CD4-positive, alpha-beta T cell (primary cell): ENCODE measurements around the gene EZR. TPM values are rescaled to one million over a fixed set of nuclear protein-coding genes. Genes with fewer than 3 reads are reported as not detected.

Experiments used
- ATAC-seq: fragments of 200-7000 bp; cut with Tn5 transposase; one replicate; pipeline ENCODE4 v1.10.0; 2022; ENCODE audit warnings: mild to moderate bottlenecking; ENCODE audit not compliant: poor library complexity
- CTCF ChIA-PET: fragments of 350-600 bp; sonication (Branson Sonifier 250); formaldehyde crosslinking; loops from one replicate; lab custom pipeline; 2021; ENCODE audit warnings: antibody characterized with exemption, inconsistent platforms; lab: Charles Lee
- POLR2A ChIA-PET: fragments of 350-600 bp; sonication (Branson Sonifier 250); formaldehyde crosslinking; loops from one replicate; lab custom pipeline; 2021; ENCODE audit warnings: antibody characterized with exemption, inconsistent platforms; lab: Charles Lee
- DNase-seq, 14 experiments: peaks; one replicate each; pipeline ENCODE4 v3.0.0-alpha.2; 2013 to 2020; ENCODE audit warnings: mixed read lengths in 2 of 14
- H3K27ac ChIP-seq, 2 donors: one replicate each; pipeline versions ENCODE4 v1.5.1 to v1.7.0; 2013; ENCODE audit warnings: low read length in 2 of 2, low read depth in 1 of 2, mild to moderate bottlenecking in 1 of 2
- H3K27me3 ChIP-seq, 2 experiments: 1 replicate in 1 of 2; 2 replicates in 1 of 2; pipeline versions ENCODE4 v1.6.1 to v1.7.0; 2013; ENCODE audit warnings: low read length in 2 of 2, control low read depth in 1 of 2, mild to moderate bottlenecking in 1 of 2, moderate library complexity in 1 of 2; ENCODE audit not compliant: insufficient read depth in 2 of 2, control insufficient read depth in 1 of 2
- H3K36me3 ChIP-seq: one replicate; pipeline ENCODE4 v1.6.1; 2013; ENCODE audit warnings: low read length, control low read depth; ENCODE audit not compliant: insufficient read depth
- H3K4me1 ChIP-seq: one replicate; pipeline ENCODE4 v1.6.1; 2013; ENCODE audit warnings: low read length, control low read depth; ENCODE audit not compliant: insufficient read depth
- H3K4me3 ChIP-seq: one replicate; pipeline ENCODE4 v1.5.1; 2013; ENCODE audit warnings: mild to moderate bottlenecking, low read length, moderate library complexity
- H3K9me3 ChIP-seq, 2 experiments: 1 replicate in 1 of 2; 2 replicates in 1 of 2; pipeline versions ENCODE4 v1.6.1 to v1.7.0; 2013; ENCODE audit warnings: low read length in 2 of 2, mild to moderate bottlenecking in 2 of 2, control low read depth in 1 of 2, moderate library complexity in 1 of 2; ENCODE audit not compliant: control insufficient read depth in 1 of 2, insufficient read depth in 1 of 2
- H3K27ac Mint-ChIP-seq: one replicate; pipeline ENCODE4 v1.8.0; 2020; ENCODE audit warnings: mixed read lengths
- H3K27me3 Mint-ChIP-seq: one replicate; pipeline ENCODE4 v1.8.0; 2021; ENCODE audit warnings: mixed read lengths
- H3K36me3 Mint-ChIP-seq: one replicate; pipeline ENCODE4 v1.8.0; 2021; ENCODE audit warnings: low read depth, mixed read lengths
- H3K4me1 Mint-ChIP-seq: one replicate; pipeline ENCODE4 v1.8.0; 2021; ENCODE audit warnings: low read depth, mixed read lengths
- H3K4me3 Mint-ChIP-seq: one replicate; pipeline ENCODE4 v1.8.0; 2020; ENCODE audit warnings: mild to moderate bottlenecking, mixed read lengths
- H3K9me3 Mint-ChIP-seq: one replicate; pipeline ENCODE4 v1.8.0; 2020; ENCODE audit warnings: mixed read lengths
- CTCF ChIP-seq: fragments of 200-600 bp; IDR thresholded peaks from one replicate; pipeline ENCODE4 v1.8.0; 2022; ENCODE audit warnings: antibody characterized with exemption, mild to moderate bottlenecking
- intact Hi-C, 2 experiments: fragments of 100-400 bp; cut with DNase I in 1 of 2; cut with micrococcal nuclease in 1 of 2; formaldehyde crosslinking; loops; one replicate each; pipeline versions ENCODE4 v1.15.1 to v1.9.0; 2023 to 2025; cut with DNase I, micrococcal nuclease
- total RNA-seq, 174 experiments: library from RNA in 2 of 174; stranded (reverse) in 2 of 174; gene quantifications; one replicate each; pipeline ENCODE4 v1.2.3 and lab custom pipeline; 2021 to 2026

Gene EZR
- total RNA-seq, 2 experiments from 2014 or later: 434 to 449 TPM

- H3K36me3 ChIP-seq: peaks cover 38% of the 10 kb centered on the region
- H3K27ac ChIP-seq: peak overlapping the region; percentile 64 to 94
- ChIA-PET POLR2A (interaction anchor here (7.4 kb wide), 1 partner anchor 53 kb away, joined by 71 read pairs; no protein-coding TSS in a partner anchor), CTCF (no interaction called here)
- H3K4me1 ChIP-seq: peaks cover 70% of the 10 kb centered on the region
- no peaks in the 10 kb centered on the region for H3K27me3 Mint-ChIP-seq
- peaks cover 82% of the 10 kb centered on the region for H3K4me1 Mint-ChIP-seq
- no peaks in the 10 kb centered on the region for H3K9me3 ChIP-seq
- intact Hi-C loops: loop anchor here in 1 of 2 experiments (5.0 kb wide), 1 partner anchor 38 kb away; no protein-coding TSS in a partner anchor
- peak overlapping the region; percentile 88 for H3K4me3 ChIP-seq
- no peaks in the 10 kb centered on the region for H3K27me3 ChIP-seq
- H3K4me3 Mint-ChIP-seq: peak overlapping the region; percentile 99
- peak overlapping the region; percentile 95 for H3K27ac Mint-ChIP-seq
- no peak for DNase-seq
- ATAC-seq: no peak
- TF ChIP-seq CTCF: no peak
- peaks cover 75% of the 10 kb centered on the region for H3K36me3 Mint-ChIP-seq
- H3K9me3 Mint-ChIP-seq: peaks cover 3% of the 10 kb centered on the region
Measured at GRCh38 chr6:158815379-158815724, 3.8 kb downstream of the EZR start.

GRCh38 chr6:158813032-158813431 lies 6.1 kb downstream of the EZR start:
- ChIA-PET CTCF (interaction anchor here (0.6 to 2.0 kb wide), 4 partner anchors 20 to 57 kb away, joined by 3 to 8 read pairs (median 6); no protein-coding TSS in a partner anchor), POLR2A (interaction anchor here (1.0 to 7.4 kb wide), 6 partner anchors 10 to 55 kb away, joined by 3 to 71 read pairs (median 6); no protein-coding TSS in a partner anchor)
- Histone ChIP-seq H3K36me3 (peaks cover 59% of the 10 kb centered on the region), H3K27ac (peak overlapping the region in 1 of 2 donors; percentile 94), H3K27me3 (no peaks in the 10 kb centered on the region), H3K9me3 (no peaks in the 10 kb centered on the region), H3K4me3 (peak overlapping the region; percentile 88), H3K4me1 (peaks cover 83% of the 10 kb centered on the region)
- no peak for ATAC-seq
- no peaks in the 10 kb centered on the region for H3K27me3 Mint-ChIP-seq
- DNase-seq: peak in 2 of 14 experiments; percentile 39 to 55
- TF ChIP-seq CTCF: no peak
- peaks cover 92% of the 10 kb centered on the region for H3K36me3 Mint-ChIP-seq
- H3K4me3 Mint-ChIP-seq: peak overlapping the region; percentile 99
- H3K27ac Mint-ChIP-seq: peak overlapping the region; percentile 95
- H3K4me1 Mint-ChIP-seq: peaks cover 99% of the 10 kb centered on the region
- no peaks in the 10 kb centered on the region for H3K9me3 Mint-ChIP-seq
- intact Hi-C loops: loop anchor here in 1 of 2 experiments (5.0 kb wide), 1 partner anchor 111 kb away; no protein-coding TSS in a partner anchor

GRCh38 chr6:158812611-158813010 lies 6.6 kb downstream of the EZR start:
- H3K4me1 ChIP-seq: peaks cover 88% of the 10 kb centered on the region
- Mint-ChIP-seq H3K4me3 (peak overlapping the region; percentile 99), H3K36me3 (peaks cover 92% of the 10 kb centered on the region), H3K4me1 (peaks cover 99% of the 10 kb centered on the region), H3K27me3 (no peaks in the 10 kb centered on the region), H3K27ac (peak overlapping the region; percentile 95), H3K9me3 (no peaks in the 10 kb centered on the region)
- no peaks in the 10 kb centered on the region for H3K27me3 ChIP-seq
- no peak overlapping the region for H3K4me3 ChIP-seq
- H3K9me3 ChIP-seq: no peaks in the 10 kb centered on the region
- H3K27ac ChIP-seq: peak overlapping the region in 1 of 2 donors; percentile 94
- DNase-seq (no peak), ATAC-seq (no peak)
- intact Hi-C loops: loop anchor here in 1 of 2 experiments (5.0 kb wide), 1 partner anchor 110 kb away; no protein-coding TSS in a partner anchor
- ChIA-PET CTCF (interaction anchor here (1.0 to 1.1 kb wide), 2 partner anchors 20 to 57 kb away, joined by 3 to 4 read pairs; no protein-coding TSS in a partner anchor), POLR2A (interaction anchor here (1.1 to 7.4 kb wide), 4 partner anchors 13 to 56 kb away, joined by 3 to 71 read pairs (median 8); no protein-coding TSS in a partner anchor)
- TF ChIP-seq CTCF: no peak
- peaks cover 63% of the 10 kb centered on the region for H3K36me3 ChIP-seq
